GM19452 (cell line): Measurements from ENCODE around the gene ERGIC1.
A peak's percentile ranks its signal among the peaks of the same experiment; 100 is the strongest.

Experiments used
- ATAC-seq: cut with Tn5 transposase; IDR thresholded peaks from one replicate; pipeline ENCODE4 v1.9.1; 2021; ENCODE audit not compliant: unreplicated experiment

The ERGIC1 gene

DNA sequence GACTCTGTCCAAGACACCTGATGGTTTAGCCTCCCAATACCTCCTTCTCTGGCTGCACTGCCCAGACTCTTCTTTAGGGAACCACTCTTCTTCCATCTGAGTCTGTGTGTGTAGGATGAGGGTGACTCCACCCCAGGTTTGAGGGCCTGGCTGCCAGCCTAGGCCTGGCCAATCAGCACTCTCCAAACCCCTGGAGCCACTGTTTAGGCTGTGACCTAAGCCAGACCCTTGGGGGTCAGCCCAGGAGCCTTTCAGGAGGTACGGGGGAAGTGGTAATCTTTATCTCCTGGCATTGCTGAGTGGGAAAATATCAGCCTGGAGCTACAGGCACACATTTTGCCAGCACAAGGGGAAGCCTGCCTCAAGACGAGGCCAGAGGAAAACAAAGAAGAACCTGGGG is 6.2 kb upstream of the ERGIC1 start:
- ATAC-seq, result no peak

GRCh38 chr5:172828911-172829431 is 5.1 kb upstream of the ERGIC1 start:
- ATAC-seq, result no peak

DNA sequence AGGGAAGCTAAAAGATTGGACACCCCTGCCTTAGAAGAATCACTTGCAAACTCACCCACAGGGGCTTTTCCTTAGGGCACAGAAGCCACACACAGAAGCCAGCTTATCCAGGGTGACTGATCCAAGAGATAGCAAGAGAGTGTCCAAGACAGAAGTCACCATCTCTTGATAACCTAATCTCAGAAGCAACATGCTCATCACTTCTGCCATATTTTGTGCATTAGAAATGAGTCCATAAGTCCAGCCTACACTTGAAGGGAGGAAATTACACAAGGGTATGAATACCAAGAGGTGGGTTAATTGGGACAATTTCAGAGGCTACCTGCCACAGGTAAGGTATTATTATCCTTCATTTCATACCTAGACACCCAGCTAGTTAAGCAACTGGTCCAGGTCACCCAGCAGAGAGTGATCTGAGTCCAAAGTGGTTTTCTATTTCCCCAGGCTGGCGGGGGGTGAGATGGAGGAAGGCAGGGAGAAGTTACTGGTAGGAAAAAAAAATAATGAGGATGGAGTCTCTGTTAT is 3.7 kb upstream of the ERGIC1 start:
- ATAC-seq, result no peak

- ATAC-seq, result no peak
These were observed 3.0 kb upstream of the ERGIC1 start for GRCh38 chr5:172830876-172831662.

- no peak for ATAC-seq
These were observed 1.4 kb upstream of the ERGIC1 start for GRCh38 chr5:172832383-172833315.

GRCh38 chr5:172833372-172833685 is 722 bp upstream of the ERGIC1 start:
- ATAC-seq, result no peak

DNA sequence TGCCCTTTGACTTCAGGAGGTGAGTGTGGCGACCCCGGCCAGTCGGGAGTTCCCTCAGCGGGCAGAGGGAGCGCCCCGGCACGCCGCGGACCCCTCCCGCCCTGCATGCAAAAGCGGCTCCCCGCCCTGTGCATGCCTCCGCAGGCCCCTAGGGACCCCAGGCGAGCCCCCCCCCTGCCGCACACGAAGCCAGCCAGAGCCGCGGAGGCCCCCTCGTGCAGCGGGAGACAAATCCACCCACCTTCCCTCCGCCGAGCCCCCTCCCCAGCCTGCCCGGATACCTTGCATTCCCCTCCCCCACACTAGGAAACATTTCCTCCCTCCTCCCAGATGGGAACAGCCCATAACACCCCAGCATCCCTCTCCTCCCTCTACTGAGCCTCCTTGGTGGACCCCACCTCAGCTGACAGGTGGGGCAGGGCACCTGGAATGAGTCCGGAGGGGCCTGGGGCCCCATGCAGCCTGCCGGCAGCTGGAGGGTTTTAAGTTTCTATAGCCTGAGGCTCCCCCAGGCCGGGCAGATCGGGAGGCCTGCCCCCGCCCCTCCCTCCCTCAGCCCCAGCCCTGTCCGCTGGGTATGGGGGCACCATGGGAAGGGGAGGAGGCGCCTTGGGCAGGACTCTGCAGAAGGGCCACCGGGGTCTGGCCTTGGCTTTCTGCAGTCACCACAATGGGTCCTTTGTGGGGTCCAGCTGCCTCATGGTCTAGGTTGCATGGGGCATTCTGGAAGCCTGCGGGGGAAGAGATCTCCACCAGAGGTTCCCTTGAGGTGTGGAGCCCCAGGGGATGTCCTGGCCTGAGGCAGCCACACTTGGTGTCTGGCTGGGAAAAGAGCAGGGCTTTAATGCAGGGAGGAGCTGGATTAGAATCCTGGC is 601 bp downstream of the ERGIC1 start:
- peak; percentile 17 for ATAC-seq

- no peak for ATAC-seq
These were observed 1.4 kb downstream of the ERGIC1 start for GRCh38 chr5:172835290-172835993.

DNA sequence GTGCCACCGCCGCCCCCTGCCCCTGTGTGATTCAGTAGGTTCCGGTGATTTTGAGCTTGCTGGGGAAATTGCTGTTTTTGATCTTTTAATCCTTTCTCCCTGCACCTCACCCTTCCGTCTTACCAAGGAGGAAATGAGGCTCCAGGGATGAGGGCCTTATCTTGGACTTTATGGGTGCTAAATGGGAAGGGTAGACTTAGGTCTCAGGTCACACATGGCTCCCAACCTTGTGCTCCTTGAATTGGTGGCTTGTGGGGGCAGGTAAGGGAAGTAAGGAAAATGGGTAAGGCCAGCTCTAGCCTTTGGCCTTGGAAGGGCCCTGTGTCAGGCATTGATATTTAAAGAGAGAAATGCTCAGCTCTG is 1.9 kb downstream of the ERGIC1 start:
- no peak for ATAC-seq

DNA sequence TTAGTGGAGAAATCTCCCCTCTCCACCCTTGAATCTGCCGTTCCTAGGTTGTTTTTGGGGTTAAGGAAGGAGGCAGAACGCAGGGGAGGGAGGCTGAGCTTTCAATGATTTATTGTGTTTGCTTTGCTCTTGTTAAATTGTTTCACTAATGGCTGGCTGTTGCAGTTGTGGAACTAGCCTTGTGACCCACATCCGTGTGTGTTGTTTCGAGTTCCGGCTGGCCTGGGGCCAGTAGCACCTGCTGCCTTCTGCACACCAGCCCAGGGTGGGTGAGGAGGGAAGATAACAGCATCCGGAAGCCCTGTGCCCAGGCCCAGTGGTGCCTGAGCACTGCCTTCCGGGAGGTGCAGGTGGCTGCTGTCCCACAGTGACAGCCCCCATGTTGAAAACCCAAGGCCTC is 3.6 kb downstream of the ERGIC1 start:
- ATAC-seq, result peak; percentile 85

DNA sequence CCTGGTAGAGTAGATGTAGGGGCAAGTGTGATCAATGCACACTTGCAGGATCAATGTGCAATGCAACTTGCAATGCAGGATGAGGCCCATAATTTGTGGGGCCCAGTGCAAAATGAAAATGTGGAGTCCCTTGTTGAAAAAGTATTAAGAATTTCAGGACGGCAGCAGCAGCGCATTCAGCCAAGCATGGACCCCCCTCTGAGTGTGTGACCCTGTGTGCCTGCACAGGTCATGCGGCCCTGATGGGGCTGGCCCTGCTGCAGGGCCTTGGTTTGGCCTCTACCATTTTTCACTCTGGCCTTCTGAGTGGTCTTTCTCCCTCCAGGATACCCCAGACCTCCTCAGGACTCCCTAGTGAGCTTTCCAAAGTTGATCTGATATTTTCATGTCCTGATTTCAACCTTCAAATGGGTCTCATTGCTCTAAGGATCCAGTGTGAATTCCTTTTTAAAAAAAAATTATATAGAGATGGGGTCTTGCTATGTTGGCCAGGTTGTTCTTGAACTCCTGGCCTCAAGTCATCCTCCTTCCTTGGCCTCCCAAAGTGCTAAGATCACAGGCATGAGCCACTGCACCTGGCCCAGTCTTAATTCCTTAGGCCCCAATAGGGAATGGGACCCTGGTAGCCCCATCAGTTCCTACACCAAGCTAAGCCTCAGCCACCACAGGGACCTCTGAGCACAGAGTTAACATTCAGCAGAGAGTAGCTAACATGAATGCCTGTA is 4.3 kb downstream of the ERGIC1 start:
- ATAC-seq, result no peak

DNA sequence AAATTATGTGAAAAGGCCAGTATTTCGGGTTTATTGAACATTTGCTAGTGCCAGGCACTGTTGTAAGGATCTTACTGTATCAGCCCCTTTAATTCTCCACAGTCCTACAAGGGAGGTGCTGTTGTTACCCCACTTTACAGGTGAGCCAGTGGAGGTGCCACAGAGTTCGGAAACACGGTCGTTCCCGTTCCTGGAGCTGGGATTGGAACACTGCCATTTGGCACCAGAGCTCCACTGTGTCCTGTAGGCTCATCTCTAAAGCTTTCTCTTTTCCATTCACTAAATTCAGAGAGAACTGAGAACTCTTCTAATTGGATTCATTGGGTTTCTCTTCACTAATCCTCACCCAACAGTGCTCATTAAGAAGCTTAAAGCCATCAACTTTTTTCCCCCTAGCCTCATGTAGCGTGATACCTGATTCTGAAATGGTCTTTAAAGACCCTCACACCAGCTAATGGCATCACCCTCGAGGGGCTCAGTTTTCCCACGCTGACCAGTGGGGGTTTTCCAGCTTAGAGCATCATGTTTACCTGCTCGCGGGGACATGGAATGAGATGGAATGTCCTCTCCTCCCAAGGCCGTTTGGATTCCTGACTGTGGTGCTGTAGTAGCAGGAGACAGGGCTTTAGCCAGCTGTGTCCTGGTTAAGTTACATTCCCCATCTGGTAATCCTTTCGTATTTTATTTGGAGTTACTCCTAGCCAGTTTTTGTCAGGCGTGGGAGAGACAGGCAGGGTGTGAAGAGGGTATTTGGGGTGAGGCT is 5.8 kb downstream of the ERGIC1 start:
- no peak for ATAC-seq

GRCh38 chr5:172840432-172841154 is 6.5 kb downstream of the ERGIC1 start:
- no peak for ATAC-seq

GRCh38 chr5:172841256-172841655 is 7.2 kb downstream of the ERGIC1 start:
- ATAC-seq, result no peak

- no peak for ATAC-seq
These were observed 9.9 kb downstream of the ERGIC1 start for GRCh38 chr5:172843825-172844576.

- no peak for ATAC-seq
These were observed 10.5 kb downstream of the ERGIC1 start for GRCh38 chr5:172844577-172844838.

DNA sequence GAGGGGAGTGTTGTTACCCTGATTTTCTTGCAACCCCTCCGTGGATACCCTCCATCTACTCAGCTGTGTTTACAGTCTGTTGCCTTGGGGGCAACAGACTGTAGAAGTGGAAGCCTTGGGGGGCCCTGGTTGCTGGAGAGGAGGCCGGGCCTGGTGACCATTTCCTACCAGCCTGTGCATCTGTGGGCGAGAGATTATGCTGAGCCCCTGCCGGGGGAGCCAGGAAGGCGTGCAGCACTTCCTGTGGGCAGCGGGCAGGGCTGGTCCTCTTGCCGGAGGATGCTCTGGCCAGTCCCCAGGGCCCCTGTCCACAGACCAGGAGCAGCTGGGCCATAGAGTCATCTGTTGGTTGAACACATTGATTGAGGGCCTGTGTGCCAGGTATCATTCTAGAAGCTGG is 11.1 kb downstream of the ERGIC1 start:
- no peak for ATAC-seq

DNA sequence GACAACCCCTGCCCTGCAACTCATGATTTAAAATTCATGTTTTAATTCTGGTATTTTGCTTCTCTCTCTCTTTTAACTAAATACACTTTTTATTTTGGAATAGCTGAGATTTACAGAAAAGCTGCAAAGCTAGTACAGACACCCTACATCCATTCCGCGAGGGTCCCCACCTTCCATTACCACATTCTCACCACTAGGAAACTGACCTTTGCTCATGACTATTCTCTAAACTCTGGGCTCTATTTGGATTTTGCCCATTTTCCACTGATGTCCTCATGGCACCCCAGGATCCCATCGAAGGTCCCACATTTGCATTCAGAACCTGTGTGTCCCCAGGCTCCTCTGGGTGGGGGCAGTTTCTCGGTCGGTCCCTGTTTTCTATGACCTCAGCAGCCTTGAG is 11.5 kb downstream of the ERGIC1 start:
- no peak for ATAC-seq
